Activated T-helper 17 cell treated with anti-CD3 and anti-CD28 coated beads, Interleukin-2, amount 50 U/mL, for 72 hours (primary cell): ENCODE data around the gene NUP210L. TPM values are rescaled to one million over a fixed set of nuclear protein-coding genes. Genes with fewer than 3 reads are reported as not detected.

Experiments used
- ATAC-seq: fragments of 150-1000 bp; cut with Tn5 transposase; replicated peaks from 2 replicates; pipeline ENCODE4 v1.10.0; 2021; ENCODE audit warnings: mild to moderate bottlenecking, moderate library complexity
- H3K27ac Mint-ChIP-seq: one replicate; pipeline ENCODE4 v1.8.0; 2022; ENCODE audit warnings: mixed read lengths
- H3K27me3 Mint-ChIP-seq: one replicate; pipeline ENCODE4 v1.8.0; 2022; ENCODE audit warnings: mixed read lengths
- H3K36me3 Mint-ChIP-seq: one replicate; pipeline ENCODE4 v1.8.0; 2022; ENCODE audit warnings: low read depth, mild to moderate bottlenecking, mixed read lengths
- H3K4me1 Mint-ChIP-seq: one replicate; pipeline ENCODE4 v1.8.0; 2022; ENCODE audit warnings: mixed read lengths
- H3K4me3 Mint-ChIP-seq: one replicate; pipeline ENCODE4 v1.8.0; 2022; ENCODE audit warnings: mild to moderate bottlenecking, mixed read lengths
- H3K9me3 Mint-ChIP-seq: one replicate; pipeline ENCODE4 v1.8.0; 2022; ENCODE audit warnings: mixed read lengths
- total RNA-seq, 2 donors: library from RNA; stranded (reverse); gene quantifications; one replicate each; pipeline ENCODE4 v1.2.3, GENCODE V29; 2022

NUP210L gene
- total RNA-seq, 2 donors from 2014 or later, result 0.04 to 0.24 TPM

- H3K27me3 Mint-ChIP-seq, result no peaks in the 10 kb centered on the region
- peaks cover 62% of the 10 kb centered on the region for H3K36me3 Mint-ChIP-seq
- no peaks in the 10 kb centered on the region for H3K9me3 Mint-ChIP-seq
Measured at GRCh38 chr1:153963030-153963849, 191.6 kb downstream of the NUP210L start, which contains the start of gene SLC39A1. TSS of gene SLC39A1 (minus strand) at chr1:153963537. CDS start at chr1:153962715, 822 bp downstream.

GRCh38 chr1:153962088-153963029 is 192.5 kb downstream of the NUP210L start:
- no peaks in the 10 kb centered on the region for H3K27me3 Mint-ChIP-seq
- H3K4me3 Mint-ChIP-seq, result peak overlapping the region; percentile 99
- H3K27ac Mint-ChIP-seq, result peak overlapping the region; percentile 86
- no peaks in the 10 kb centered on the region for H3K9me3 Mint-ChIP-seq
- H3K4me1 Mint-ChIP-seq, result peaks cover 29% of the 10 kb centered on the region
- peaks cover 71% of the 10 kb centered on the region for H3K36me3 Mint-ChIP-seq
- no peak for ATAC-seq

More at GRCh38 chr1:153963030-153963849, 191.6 kb downstream of the NUP210L start, which contains the start of gene SLC39A1:
- Mint-ChIP-seq H3K27ac (peak within 1 kb of the TSS; percentile 86), H3K4me3 (peak within 1 kb of the TSS; percentile 99), H3K4me1 (peaks cover 35% of the 10 kb centered on the region)
- ATAC-seq, result peak; percentile 66

GRCh38 chr1:153961421-153961820 is 193.5 kb downstream of the NUP210L start:
- Mint-ChIP-seq H3K9me3 (no peaks in the 10 kb centered on the region), H3K4me1 (peaks cover 29% of the 10 kb centered on the region), H3K27me3 (no peaks in the 10 kb centered on the region), H3K27ac (peak overlapping the region; percentile 86), H3K4me3 (peak overlapping the region; percentile 99), H3K36me3 (peaks cover 73% of the 10 kb centered on the region)
- ATAC-seq, result no peak

- Mint-ChIP-seq H3K27me3 (no peaks in the 10 kb centered on the region), H3K4me3 (peak overlapping the region; percentile 99), H3K4me1 (peaks cover 27% of the 10 kb centered on the region), H3K36me3 (peaks cover 74% of the 10 kb centered on the region), H3K27ac (no peak overlapping the region), H3K9me3 (no peaks in the 10 kb centered on the region)
- no peak for ATAC-seq
Measured at GRCh38 chr1:153960206-153960605, 194.7 kb downstream of the NUP210L start.

GRCh38 chr1:153959454-153959853 is 195.4 kb downstream of the NUP210L start:
- Mint-ChIP-seq H3K27me3 (no peaks in the 10 kb centered on the region), H3K36me3 (peaks cover 79% of the 10 kb centered on the region), H3K9me3 (no peaks in the 10 kb centered on the region), H3K27ac (peak overlapping the region; percentile 90), H3K4me1 (peaks cover 28% of the 10 kb centered on the region), H3K4me3 (peak overlapping the region; percentile 99)
- ATAC-seq, result no peak

- Mint-ChIP-seq H3K4me3 (peak overlapping the region; percentile 99), H3K4me1 (peaks cover 34% of the 10 kb centered on the region), H3K27me3 (no peaks in the 10 kb centered on the region), H3K9me3 (no peaks in the 10 kb centered on the region), H3K36me3 (peaks cover 85% of the 10 kb centered on the region), H3K27ac (peak overlapping the region; percentile 90)
- no peak for ATAC-seq
Measured at GRCh38 chr1:153958961-153959260, 196.0 kb downstream of the NUP210L start.

GRCh38 chr1:153958111-153958960 is 196.5 kb downstream of the NUP210L start, which contains the start of gene CRTC2:
TSS of gene CRTC2 (minus strand) at chr1:153958612. CDS start at chr1:153958497, 115 bp downstream.
- peak within 1 kb of the TSS; percentile 99 for H3K4me3 Mint-ChIP-seq
- peaks cover 35% of the 10 kb centered on the region for H3K4me1 Mint-ChIP-seq
- H3K36me3 Mint-ChIP-seq, result peaks cover 91% of the 10 kb centered on the region
- ATAC-seq, result peak; percentile 84
- H3K27me3 Mint-ChIP-seq, result no peaks in the 10 kb centered on the region
- peak within 1 kb of the TSS; percentile 90 for H3K27ac Mint-ChIP-seq
- H3K9me3 Mint-ChIP-seq, result no peaks in the 10 kb centered on the region

GRCh38 chr1:153957744-153958110 is 197.1 kb downstream of the NUP210L start:
- no peaks in the 10 kb centered on the region for H3K27me3 Mint-ChIP-seq
- H3K4me3 Mint-ChIP-seq, result peak overlapping the region; percentile 99
- peak overlapping the region; percentile 90 for H3K27ac Mint-ChIP-seq
- no peaks in the 10 kb centered on the region for H3K9me3 Mint-ChIP-seq
- peak; percentile 25 for ATAC-seq
- peaks cover 92% of the 10 kb centered on the region for H3K36me3 Mint-ChIP-seq
- H3K4me1 Mint-ChIP-seq, result peaks cover 35% of the 10 kb centered on the region

GRCh38 chr1:153956997-153957715 is 197.7 kb downstream of the NUP210L start:
- H3K4me3 Mint-ChIP-seq, result peak overlapping the region; percentile 99
- H3K27ac Mint-ChIP-seq, result peak overlapping the region; percentile 90
- H3K27me3 Mint-ChIP-seq, result no peaks in the 10 kb centered on the region
- no peak for ATAC-seq
- H3K4me1 Mint-ChIP-seq, result peaks cover 31% of the 10 kb centered on the region
- H3K9me3 Mint-ChIP-seq, result no peaks in the 10 kb centered on the region
- peaks cover 92% of the 10 kb centered on the region for H3K36me3 Mint-ChIP-seq

- H3K27ac Mint-ChIP-seq, result no peak overlapping the region
Measured at GRCh38 chr1:153954826-153955225, 200.0 kb downstream of the NUP210L start.

GRCh38 chr1:153953859-153954365 is 201.0 kb downstream of the NUP210L start:
- Mint-ChIP-seq H3K4me3 (peak overlapping the region; percentile 99), H3K36me3 (peaks cover 88% of the 10 kb centered on the region), H3K27ac (peak overlapping the region; percentile 73), H3K27me3 (no peaks in the 10 kb centered on the region), H3K9me3 (no peaks in the 10 kb centered on the region), H3K4me1 (peaks cover 31% of the 10 kb centered on the region)
- no peak for ATAC-seq

More at GRCh38 chr1:153954826-153955225, 200.0 kb downstream of the NUP210L start:
- Mint-ChIP-seq H3K4me1 (peaks cover 31% of the 10 kb centered on the region), H3K36me3 (peaks cover 92% of the 10 kb centered on the region), H3K9me3 (no peaks in the 10 kb centered on the region), H3K27me3 (no peaks in the 10 kb centered on the region), H3K4me3 (peak overlapping the region; percentile 99)
- no peak for ATAC-seq

- Mint-ChIP-seq H3K4me1 (peaks cover 26% of the 10 kb centered on the region), H3K4me3 (no peak overlapping the region), H3K36me3 (peaks cover 87% of the 10 kb centered on the region), H3K27me3 (no peaks in the 10 kb centered on the region), H3K27ac (peak overlapping the region; percentile 63), H3K9me3 (no peaks in the 10 kb centered on the region)
- no peak for ATAC-seq
Measured at GRCh38 chr1:153951801-153952200, 203.1 kb downstream of the NUP210L start.

- ATAC-seq, result no peak
- Mint-ChIP-seq H3K4me3 (no peak overlapping the region), H3K9me3 (no peaks in the 10 kb centered on the region), H3K27ac (peak overlapping the region; percentile 85), H3K36me3 (peaks cover 84% of the 10 kb centered on the region), H3K27me3 (no peaks in the 10 kb centered on the region), H3K4me1 (peaks cover 23% of the 10 kb centered on the region)
Measured at GRCh38 chr1:153951183-153951582, 203.7 kb downstream of the NUP210L start.
